H9 (cell line): ENCODE measurements around the gene PNKP. TPM values are rescaled to one million over a fixed set of nuclear protein-coding genes. Genes with fewer than 3 reads are reported as not detected.
A peak's percentile ranks its signal among the peaks of the same experiment; 100 is the strongest.

Experiments
- DNase-seq: peaks from one replicate; pipeline ENCODE4 v3.0.0-alpha.2; 2017
- H2AFZ ChIP-seq: one replicate; pipeline ENCODE4 v1.6.1; 2013; ENCODE audit warnings: mild to moderate bottlenecking, low read length, control low read depth, moderate library complexity
- H2AK5ac ChIP-seq: 2 replicates; pipeline ENCODE4 v1.6.1; 2013; ENCODE audit warnings: low read length, control low read depth, mixed read lengths; ENCODE audit not compliant: insufficient read length
- H2BK120ac ChIP-seq: one replicate; pipeline ENCODE4 v1.6.1; 2013; ENCODE audit warnings: low read depth, mild to moderate bottlenecking, low read length, control low read depth, inconsistent platforms; ENCODE audit not compliant: poor library complexity, severe bottlenecking
- H2BK12ac ChIP-seq: 2 replicates; pipeline ENCODE4 v1.6.1; 2013; ENCODE audit warnings: low read length, control low read depth, mixed read lengths, low read depth; ENCODE audit not compliant: insufficient read length
- H2BK15ac ChIP-seq: 2 replicates; pipeline ENCODE4 v1.6.1; 2013; ENCODE audit warnings: low read depth, low read length, control low read depth
- H2BK20ac ChIP-seq: one replicate; pipeline ENCODE4 v1.6.1; 2013; ENCODE audit warnings: low read depth, mild to moderate bottlenecking, low read length, control low read depth, inconsistent platforms; ENCODE audit not compliant: poor library complexity, severe bottlenecking
- H2BK5ac ChIP-seq: 2 replicates; pipeline ENCODE4 v1.6.1; 2013; ENCODE audit warnings: low read length, control low read depth, mixed read lengths; ENCODE audit not compliant: insufficient read length
- H3K14ac ChIP-seq: 2 replicates; pipeline ENCODE4 v1.6.1; 2013; ENCODE audit warnings: low read length, control low read depth; ENCODE audit not compliant: insufficient read depth
- H3K18ac ChIP-seq: 2 replicates; pipeline ENCODE4 v1.6.1; 2013; ENCODE audit warnings: low read depth, mild to moderate bottlenecking, mixed read lengths, low read length, control low read depth; ENCODE audit not compliant: insufficient read length
- H3K23ac ChIP-seq: 2 replicates; pipeline ENCODE4 v1.6.1; 2013; ENCODE audit warnings: low read length, control low read depth, mixed read lengths, low read depth; ENCODE audit not compliant: insufficient read length
- H3K23me2 ChIP-seq: 2 replicates; pipeline ENCODE4 v1.6.1; 2013; ENCODE audit warnings: low read depth, mild to moderate bottlenecking, mixed read lengths, low read length, control low read depth; ENCODE audit not compliant: insufficient read length, poor library complexity, severe bottlenecking
- H3K27ac ChIP-seq: 2 replicates; pipeline ENCODE4 v1.5.1; 2013; ENCODE audit warnings: low read length, control low read depth, mixed read lengths, low read depth; ENCODE audit not compliant: insufficient read length
- H3K27me3 ChIP-seq: 2 replicates; pipeline ENCODE4 v1.6.1; 2013; ENCODE audit warnings: low read length, control low read depth, inconsistent platforms; ENCODE audit not compliant: insufficient read depth
- H3K4ac ChIP-seq: 2 replicates; pipeline ENCODE4 v1.6.1; 2013; ENCODE audit warnings: low read depth, mild to moderate bottlenecking, control low read depth, inconsistent platforms, low read length, moderate library complexity
- H3K4me1 ChIP-seq: 2 replicates; pipeline ENCODE4 v1.6.1; 2013; ENCODE audit warnings: low read length, control low read depth, inconsistent platforms; ENCODE audit not compliant: insufficient read depth
- H3K4me2 ChIP-seq: 2 replicates; pipeline ENCODE4 v1.6.1; 2013; ENCODE audit warnings: low read length, control low read depth, mixed read lengths; ENCODE audit not compliant: insufficient read length, insufficient read depth
- H3K56ac ChIP-seq: 2 replicates; pipeline ENCODE4 v1.6.1; 2013; ENCODE audit warnings: low read depth, mild to moderate bottlenecking, mixed read lengths, low read length, control low read depth; ENCODE audit not compliant: insufficient read length
- H3K79me1 ChIP-seq: 2 replicates; pipeline ENCODE4 v1.6.1; 2013; ENCODE audit warnings: low read depth, mild to moderate bottlenecking, moderate library complexity, low read length, control low read depth, inconsistent platforms; ENCODE audit not compliant: insufficient read depth, poor library complexity, severe bottlenecking
- H3K79me2 ChIP-seq: 2 replicates; pipeline ENCODE4 v1.6.1; 2013; ENCODE audit warnings: low read length, control low read depth, inconsistent platforms; ENCODE audit not compliant: insufficient read depth
- H3K9ac ChIP-seq: 2 replicates; pipeline ENCODE4 v1.6.1; 2013; ENCODE audit warnings: low read length, control low read depth, mixed read lengths; ENCODE audit not compliant: insufficient read length; ENCODE audit errors: extremely low read depth
- H3K9me3 ChIP-seq: one replicate; pipeline ENCODE4 v1.6.1; 2013; ENCODE audit warnings: low read depth, low read length, inconsistent platforms; ENCODE audit not compliant: control insufficient read depth
- H3T11ph ChIP-seq: one replicate; pipeline ENCODE4 v1.6.1; 2013; ENCODE audit warnings: mild to moderate bottlenecking, low read length, control low read depth, inconsistent platforms
- H4K20me1 ChIP-seq: one replicate; pipeline ENCODE4 v1.6.1; 2013; ENCODE audit not compliant: control insufficient read depth, insufficient read length, insufficient read depth
- H4K5ac ChIP-seq: 2 replicates; pipeline ENCODE4 v1.6.1; 2013; ENCODE audit warnings: low read depth, mild to moderate bottlenecking, mixed read lengths, low read length, control low read depth; ENCODE audit not compliant: insufficient read length
- H4K8ac ChIP-seq: replicated peaks from 2 replicates; pipeline ENCODE4 v1.6.1; 2013; ENCODE audit warnings: low read length, control low read depth, mixed read lengths, low read depth; ENCODE audit not compliant: insufficient read length
- H4K91ac ChIP-seq: 2 replicates; pipeline ENCODE4 v1.6.1; 2013; ENCODE audit warnings: low read depth, mild to moderate bottlenecking, moderate library complexity, mixed read lengths, low read length, control low read depth; ENCODE audit not compliant: insufficient read length
- H3K27ac Mint-ChIP-seq, 3 experiments: 2 replicates in 2 of 3; 3 replicates in 1 of 3; pipeline ENCODE4 v1.8.0; 2020 to 2021; ENCODE audit warnings: mixed read lengths in 3 of 3, mild to moderate bottlenecking in 1 of 3, moderate library complexity in 1 of 3
- H3K27me3 Mint-ChIP-seq: 2 replicates; pipeline ENCODE4 v1.8.0; 2021; ENCODE audit warnings: low read depth, mild to moderate bottlenecking, moderate library complexity, mixed read lengths
- H3K36me3 Mint-ChIP-seq, 3 experiments: 2 replicates in 2 of 3; 3 replicates in 1 of 3; pipeline ENCODE4 v1.8.0; 2020 to 2021; ENCODE audit warnings: low read depth in 3 of 3, mixed read lengths in 3 of 3; ENCODE audit not compliant: insufficient read depth in 1 of 3
- H3K4me1 Mint-ChIP-seq, 2 experiments: 2 replicates each; pipeline ENCODE4 v1.8.0; 2020; ENCODE audit warnings: mixed read lengths in 2 of 2
- H3K4me3 Mint-ChIP-seq, 2 experiments: 2 replicates in 1 of 2; 3 replicates in 1 of 2; pipeline ENCODE4 v1.8.0; 2020 to 2021; ENCODE audit warnings: mild to moderate bottlenecking in 2 of 2, mixed read lengths in 2 of 2, moderate library complexity in 1 of 2
- H3K9me3 Mint-ChIP-seq, 2 experiments: 2 replicates in 1 of 2; 3 replicates in 1 of 2; pipeline ENCODE4 v1.8.0; 2020; ENCODE audit warnings: mild to moderate bottlenecking in 2 of 2, mixed read lengths in 2 of 2, moderate library complexity in 1 of 2
- CTCF ChIP-seq: fragments of 200-600 bp; sonication (generic); conservative IDR thresholded peaks from 3 replicates; pipeline ENCODE4 v1.8.0; 2021; ENCODE audit warnings: antibody characterized with exemption, mild to moderate bottlenecking
- WGBS: extraction: QIAGEN DNeasy Blood & Tissue Kit; methylation state at CpG from one replicate; pipeline ENCODE4 v1.1.7; 2013; ENCODE audit warnings: missing lambda C conversion rate, low lambda C conversion rate, mixed read lengths; ENCODE audit not compliant: insufficient read length; ENCODE audit errors: extremely low coverage; 5-methylcytosine and 5-hydroxymethylcytosine counted together
- total RNA-seq: library from RNA; stranded (reverse); gene quantifications from 2 replicates; pipeline ENCODE4 v1.2.1, GENCODE V29; 2021

The PNKP gene
- total RNA-seq, 1 experiment from 2014 or later = 157 TPM

- no peak for TF ChIP-seq CTCF
- Mint-ChIP-seq H3K36me3 (peaks cover 22 to 34% (median 24%) of the 10 kb centered on the region in 3 experiments), H3K27me3 (no peaks in the 10 kb centered on the region), H3K9me3 (no peaks in the 10 kb centered on the region), H3K27ac (no peak overlapping the region; a peak in 1 of 7 replicates), H3K4me1 (peaks cover 18 to 25% of the 10 kb centered on the region in 2 experiments), H3K4me3 (no peak overlapping the region)
- Histone ChIP-seq H3K23me2 (peaks cover 11% of the 10 kb centered on the region), H3K9me3 (no peaks in the 10 kb centered on the region), H4K20me1 (no peaks in the 10 kb centered on the region), H2BK12ac (no peak overlapping the region), H3K9ac (peak overlapping the region; percentile 86), H2AFZ (no peak overlapping the region), H3K79me1 (no peaks in the 10 kb centered on the region), H2AK5ac (no peak overlapping the region), H3K23ac (no peak overlapping the region), H3K14ac (peak overlapping the region; percentile 89), H2BK15ac (no peak overlapping the region), H3K4me2 (peak overlapping the region; percentile 59), H3K27me3 (no peaks in the 10 kb centered on the region), H3K79me2 (no peaks in the 10 kb centered on the region; the same call in 1 of the 2 replicates), H3K27ac (peak overlapping the region; percentile 3), H2BK5ac (peak overlapping the region; percentile 27), H2BK20ac (no peak overlapping the region), H3T11ph (no peak overlapping the region), H3K4ac (no peak overlapping the region; the same call in 1 of the 2 replicates), H4K5ac (no peak overlapping the region), H4K8ac (no peak overlapping the region), H3K18ac (peak overlapping the region; percentile 71), H3K56ac (no peak overlapping the region), H2BK120ac (no peak overlapping the region), H4K91ac (no peak overlapping the region), H3K4me1 (no peaks in the 10 kb centered on the region)
- DNase-seq = peak; percentile 65
- WGBS = no CpG with 5 or more reads among the region's 28 CpGs
Observed at GRCh38 chr19:49875857-49876421, 8.6 kb upstream of the PNKP start.
